Suppressor macrophage treated with lipopolysaccharide for 4 hours (primary cell): Measurements from ENCODE around the gene EIF4EBP3.
"Not testable (repeated sequence)": the region's sequence is repeated elsewhere in the genome, so short reads cannot be mapped to it uniquely, and the experiment has no call there.

Experiments
- DNase-seq: peaks from one replicate; pipeline ENCODE4 v3.0.0-alpha.2; 2020

Gene EIF4EBP3

DNA sequence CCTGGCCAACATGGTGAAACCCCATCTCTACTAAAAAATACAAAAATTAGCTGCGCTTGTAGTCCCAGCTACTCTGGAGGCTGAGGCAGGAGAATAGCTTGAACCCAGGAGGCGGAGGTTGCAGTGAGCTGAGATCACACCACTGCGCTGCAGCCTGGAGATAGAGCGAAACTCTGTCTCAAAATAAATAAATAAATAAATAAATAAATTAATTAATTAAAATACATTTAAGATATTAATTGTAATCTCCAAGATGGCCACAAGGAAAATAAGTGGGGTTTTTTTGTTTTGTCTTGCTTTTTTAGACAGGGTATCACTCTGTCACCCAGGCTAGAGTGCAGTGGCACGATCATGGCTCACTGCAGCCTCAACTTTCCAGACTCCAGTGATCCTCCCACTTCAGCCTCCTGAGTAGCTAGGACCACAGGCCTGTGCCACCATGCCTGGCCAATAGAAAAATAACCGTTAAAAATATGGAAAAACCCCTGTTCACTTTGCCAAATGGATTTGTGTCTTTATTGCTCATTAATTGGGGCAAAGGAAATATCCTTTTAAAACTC lies 31.8 kb downstream of the EIF4EBP3 start:
- not testable (repeated sequence) for DNase-seq

DNA sequence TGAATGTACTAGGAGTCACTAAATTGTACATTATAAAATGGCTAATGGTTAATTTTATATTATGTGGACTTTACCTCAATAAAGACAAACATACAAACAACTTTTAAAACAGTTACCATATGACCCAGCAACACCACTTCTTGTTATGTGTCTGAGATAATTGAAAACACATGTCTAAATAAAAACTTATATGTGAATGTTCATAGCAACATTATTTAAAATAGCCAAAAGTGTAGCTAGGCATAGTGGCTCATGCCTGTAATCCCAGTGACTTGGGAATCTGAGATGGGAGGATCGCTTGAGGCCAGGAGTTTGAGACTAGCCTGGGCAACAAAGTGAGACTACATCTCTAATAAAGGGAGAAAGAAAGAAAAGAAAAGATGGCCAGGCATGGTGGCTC lies 40.0 kb downstream of the EIF4EBP3 start:
- no peak for DNase-seq

DNA sequence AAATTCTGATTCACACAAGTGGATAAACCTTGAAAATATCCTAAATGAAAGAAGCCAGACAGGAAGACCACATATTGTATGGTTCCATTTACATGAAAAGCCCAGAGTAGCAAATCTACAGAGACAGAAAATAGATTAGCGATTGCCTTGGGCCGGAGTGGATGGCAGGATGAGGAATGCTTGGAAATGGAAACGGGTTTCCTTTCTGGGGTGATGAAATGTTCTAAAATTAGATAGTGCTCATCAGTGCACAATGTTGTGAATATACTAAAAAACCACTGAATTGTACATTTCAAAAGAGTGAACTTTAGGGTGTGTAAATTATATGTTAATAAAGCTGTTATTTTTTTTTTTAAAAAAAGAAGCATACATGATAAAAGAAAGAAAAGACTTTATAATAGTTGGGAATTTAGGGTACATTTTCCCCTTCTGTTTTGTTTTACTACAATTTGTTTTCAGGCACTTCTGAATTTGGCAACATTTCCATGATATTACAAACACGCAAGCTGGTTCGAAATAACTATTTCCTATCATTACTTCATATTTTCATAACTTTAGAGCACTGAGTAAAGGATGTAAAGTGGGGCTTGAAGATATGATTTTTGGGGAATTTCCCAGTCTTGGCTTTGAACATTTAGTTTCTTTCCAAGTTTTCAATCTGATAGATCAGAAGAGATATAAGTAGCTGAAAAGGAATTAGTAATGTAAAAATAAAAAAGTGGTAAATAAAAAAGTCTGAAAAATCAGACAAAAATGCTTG lies 41.0 kb downstream of the EIF4EBP3 start:
- DNase-seq: peak; percentile 75

DNA sequence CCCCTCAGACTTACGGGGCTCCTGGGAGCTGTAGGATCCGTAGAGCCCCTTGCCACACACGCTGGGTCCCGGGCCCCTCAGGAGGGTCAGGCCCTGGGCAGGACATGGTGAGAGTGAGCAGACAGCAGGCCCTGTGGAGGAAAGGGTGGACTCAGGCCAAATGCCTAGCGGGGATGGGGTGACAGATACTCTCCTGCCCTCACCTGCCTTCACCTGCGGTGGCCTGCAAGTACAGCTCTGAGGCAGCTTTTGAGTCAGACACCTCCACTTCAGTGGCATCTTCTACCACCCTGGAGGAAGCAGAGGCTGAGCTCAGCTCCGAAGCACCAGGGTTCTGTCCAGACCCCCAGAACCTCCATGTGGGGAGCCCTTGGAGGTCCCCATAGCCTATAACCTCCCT lies 43.4 kb downstream of the EIF4EBP3 start:
- no peak for DNase-seq

DNA sequence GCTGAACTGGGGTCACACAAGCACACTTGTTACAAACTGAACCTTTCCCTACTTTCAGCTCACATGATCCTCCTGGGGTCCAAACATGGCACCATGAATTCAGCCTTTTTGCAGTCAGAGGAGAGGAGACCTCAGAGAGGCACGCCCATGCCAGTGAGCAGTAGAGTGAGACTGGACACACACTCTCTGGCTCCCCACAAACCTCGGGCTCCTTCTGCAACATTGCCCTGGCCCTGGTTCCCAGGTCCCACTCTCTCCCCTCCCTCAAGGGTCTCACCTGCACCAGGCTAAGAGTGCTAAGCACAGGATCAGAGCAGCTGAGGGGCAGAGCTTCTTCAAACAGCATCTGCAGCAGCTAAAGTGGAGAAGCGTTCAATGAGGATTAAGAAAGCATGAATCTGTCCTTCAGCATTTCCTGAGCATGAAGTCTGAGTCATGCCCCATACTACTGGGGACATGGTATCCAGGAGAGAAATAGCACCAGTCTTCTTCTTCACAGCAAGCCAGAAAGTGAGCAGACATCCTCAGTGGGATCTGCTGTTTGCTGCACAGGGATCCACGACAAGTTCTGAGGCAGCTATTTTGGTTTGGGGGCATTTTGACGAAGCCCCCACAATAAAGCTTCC lies 44.4 kb downstream of the EIF4EBP3 start:
- peak; percentile 74 for DNase-seq

DNA sequence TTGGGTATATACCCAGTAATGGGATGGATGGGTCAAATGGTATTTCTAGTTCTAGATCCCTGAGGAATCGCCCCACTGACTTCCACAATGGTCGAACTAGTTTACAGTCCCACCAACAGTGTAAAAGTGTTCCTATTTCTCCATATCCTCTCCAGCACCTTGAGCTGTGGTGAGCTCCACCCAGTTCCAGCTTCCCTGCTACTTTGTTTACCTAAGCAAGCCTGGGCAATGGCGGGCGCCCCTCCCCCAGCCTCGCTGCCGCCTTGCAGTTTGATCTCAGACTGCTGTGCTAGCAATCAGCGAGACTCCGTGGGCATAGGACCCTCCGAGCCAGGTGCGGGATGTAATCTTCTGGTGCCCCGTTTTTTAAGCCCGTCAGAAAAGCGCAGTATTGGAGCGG lies 45.6 kb downstream of the EIF4EBP3 start:
- not testable (repeated sequence) for DNase-seq

DNA sequence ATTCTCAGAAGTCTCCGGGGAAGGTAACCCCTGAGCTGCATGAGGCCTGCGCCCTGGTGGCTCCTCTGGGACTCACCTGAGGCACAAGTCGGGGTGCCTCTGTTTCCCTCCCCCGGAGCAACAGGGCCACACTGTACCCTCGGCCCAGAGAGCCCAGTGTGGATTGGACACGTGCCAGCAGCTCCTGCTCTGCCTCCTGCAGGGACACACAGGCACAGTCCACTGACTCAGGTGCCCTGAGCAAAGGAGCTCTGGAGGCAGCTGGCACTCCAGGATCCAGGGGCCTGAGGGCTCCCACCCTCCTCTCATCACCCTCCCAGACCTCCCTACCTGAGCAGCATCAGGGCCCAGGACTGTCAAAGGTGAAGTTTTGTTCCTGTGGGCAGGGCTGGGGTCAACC lies 46.7 kb downstream of the EIF4EBP3 start:
- no peak for DNase-seq

DNA sequence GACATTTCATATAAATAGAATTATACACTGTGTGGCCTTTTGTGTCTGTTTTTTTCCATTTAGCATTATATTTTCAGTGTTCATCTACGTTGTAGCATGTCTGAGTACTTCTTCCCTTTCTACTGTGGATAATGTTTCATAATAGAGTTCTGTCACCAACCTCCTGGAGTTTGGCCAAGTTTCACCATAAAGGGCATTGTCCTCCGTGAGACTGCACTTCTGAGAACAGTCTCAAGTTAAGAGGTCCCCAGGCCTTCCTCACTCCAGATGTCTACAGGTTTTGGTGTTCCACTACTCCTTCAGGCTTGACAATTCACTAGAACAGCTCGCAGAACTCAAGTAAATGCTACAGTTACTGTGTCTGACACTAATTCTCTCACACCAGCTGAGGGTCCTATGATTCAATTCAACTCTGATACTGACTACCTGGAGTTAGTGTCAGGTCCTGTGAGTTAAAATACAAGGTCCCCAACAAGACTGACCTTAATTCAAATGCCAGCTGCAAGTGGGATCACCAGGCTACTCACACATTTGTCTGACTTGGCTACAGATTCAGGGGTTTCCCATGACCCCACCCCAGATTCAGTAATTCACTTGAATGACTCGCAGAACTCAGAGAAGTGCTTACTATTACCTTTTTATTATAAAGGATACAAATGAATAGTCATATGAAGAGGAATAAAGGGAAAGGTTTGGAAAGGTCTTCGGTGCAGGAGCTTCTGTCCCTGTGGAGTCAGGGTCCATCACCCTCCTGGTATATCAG lies 48.3 kb downstream of the EIF4EBP3 start:
- DNase-seq: peak; percentile 96

DNA sequence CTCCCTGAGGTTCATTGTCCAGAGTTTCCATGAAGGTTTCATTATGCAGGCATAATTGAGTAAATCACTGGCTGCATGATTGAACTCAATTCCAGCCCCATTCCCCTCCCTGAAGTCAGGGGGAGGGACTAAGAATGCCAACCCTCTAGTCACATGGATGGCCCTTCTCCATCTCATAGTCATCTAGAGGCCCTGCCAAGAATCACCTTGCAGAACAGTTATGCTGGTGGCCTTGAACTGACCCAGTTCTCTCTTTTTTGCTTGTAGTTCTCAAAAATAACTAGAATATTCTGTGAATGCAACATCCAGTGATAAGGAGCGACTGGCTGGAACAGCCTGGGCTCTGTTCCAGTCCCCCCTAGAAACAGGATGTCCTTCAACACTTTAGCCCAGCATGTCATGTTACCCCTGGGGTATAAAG lies 48.9 kb downstream of the EIF4EBP3 start:
- no peak for DNase-seq

DNA sequence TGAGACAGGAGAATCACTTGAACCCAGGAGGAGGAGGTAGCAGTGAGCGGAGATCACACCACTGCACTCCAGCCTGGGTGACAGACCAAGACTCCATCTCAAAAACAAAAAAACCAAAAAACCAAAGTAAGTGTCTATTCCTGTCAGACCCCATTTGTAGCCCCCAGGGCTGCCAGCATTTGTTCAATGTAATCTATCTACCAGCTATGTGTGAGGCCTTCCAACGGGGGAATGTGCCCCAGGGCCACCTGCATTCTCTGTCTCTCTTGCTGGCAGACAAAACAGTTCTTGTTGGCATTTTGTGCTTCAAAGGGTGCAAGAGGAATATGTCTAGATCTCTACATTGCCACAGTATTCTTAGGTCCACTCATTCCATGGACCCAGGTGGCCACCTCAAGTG lies 51.4 kb downstream of the EIF4EBP3 start:
- DNase-seq: no peak
